ENCODE results near the gene KANSL1. TPM values are rescaled to one million over a fixed set of nuclear protein-coding genes. Genes with fewer than 3 reads are reported as not detected.

The KANSL1 gene
- total and polyA plus RNA-seq, 2 experiments from 2014 or later, result 37.3 to 84.3 TPM

GRCh38 chr17:46148247-46148646, 45.0 kb downstream of the KANSL1 start:
- H3K9me2 ChIP-seq (replicated peaks; ENCODE audit: insufficient read depth), result no peaks in the 10 kb centered on the region
- H3K4me3 ChIP-seq, result no peak overlapping the region
- no peaks in the 10 kb centered on the region for H3K27me3 ChIP-seq
- WGBS (ENCODE audit: low lambda C conversion rate, missing lambda C conversion rate), result 64% methylated on average over 4 of the region's 4 CpGs
- H3K4me1 ChIP-seq (ENCODE audit: insufficient read depth), result peaks cover 20% of the 10 kb centered on the region
- peaks cover 95% of the 10 kb centered on the region for H4K20me1 ChIP-seq (ENCODE audit: insufficient read depth, poor library complexity, severe bottlenecking)
- TF ChIP-seq, protein P1, sequence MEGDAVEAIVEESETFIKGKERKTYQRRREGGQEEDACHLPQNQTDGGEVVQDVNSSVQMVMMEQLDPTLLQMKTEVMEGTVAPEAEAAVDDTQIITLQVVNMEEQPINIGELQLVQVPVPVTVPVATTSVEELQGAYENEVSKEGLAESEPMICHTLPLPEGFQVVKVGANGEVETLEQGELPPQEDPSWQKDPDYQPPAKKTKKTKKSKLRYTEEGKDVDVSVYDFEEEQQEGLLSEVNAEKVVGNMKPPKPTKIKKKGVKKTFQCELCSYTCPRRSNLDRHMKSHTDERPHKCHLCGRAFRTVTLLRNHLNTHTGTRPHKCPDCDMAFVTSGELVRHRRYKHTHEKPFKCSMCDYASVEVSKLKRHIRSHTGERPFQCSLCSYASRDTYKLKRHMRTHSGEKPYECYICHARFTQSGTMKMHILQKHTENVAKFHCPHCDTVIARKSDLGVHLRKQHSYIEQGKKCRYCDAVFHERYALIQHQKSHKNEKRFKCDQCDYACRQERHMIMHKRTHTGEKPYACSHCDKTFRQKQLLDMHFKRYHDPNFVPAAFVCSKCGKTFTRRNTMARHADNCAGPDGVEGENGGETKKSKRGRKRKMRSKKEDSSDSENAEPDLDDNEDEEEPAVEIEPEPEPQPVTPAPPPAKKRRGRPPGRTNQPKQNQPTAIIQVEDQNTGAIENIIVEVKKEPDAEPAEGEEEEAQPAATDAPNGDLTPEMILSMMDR (IDR thresholded peaks at IDR 0.05; ENCODE audit: poor library complexity), result no peak
- TF ChIP-seq EZH2 (IDR thresholded peaks at IDR 0.05; ENCODE audit: borderline replicate concordance) (no peak), EZH2phosphoT487 (IDR thresholded peaks at IDR 0.05; ENCODE audit: low read depth, severe bottlenecking, unreplicated experiment) (no peak)
- H3K27ac ChIP-seq, result no peak overlapping the region
- no peaks in the 10 kb centered on the region for H3K36me3 ChIP-seq (replicated peaks; ENCODE audit: insufficient read depth, low read depth)
- peaks cover 96% of the 10 kb centered on the region for H3K79me2 ChIP-seq
- H3K9me3 ChIP-seq (ENCODE audit: low read depth), result no peaks in the 10 kb centered on the region
- no peak overlapping the region for H2AFZ ChIP-seq
- H3K4me2 ChIP-seq, result no peak overlapping the region
- DNase-seq (ENCODE audit: low spot score), result no peak

DNA sequence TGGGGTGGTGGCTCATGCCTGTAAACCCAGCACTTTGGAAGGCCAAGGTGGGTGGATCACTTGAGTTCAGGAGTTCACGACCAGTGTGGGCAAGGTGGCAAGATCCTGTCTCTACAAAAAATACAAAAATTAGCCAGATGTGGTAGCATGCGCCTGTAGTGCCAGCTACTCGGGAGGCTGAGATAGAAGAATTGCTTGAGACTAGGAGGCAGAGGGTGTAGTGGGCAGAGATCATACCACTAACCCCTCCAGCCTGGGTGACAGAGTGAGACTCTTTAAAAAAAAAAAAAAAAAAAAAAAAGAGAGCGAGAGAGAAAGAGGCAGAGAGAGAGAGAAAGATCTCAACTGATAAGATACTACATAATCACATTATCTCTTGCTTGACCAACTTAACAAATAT, 45.9 kb downstream of the KANSL1 start:
- Histone ChIP-seq H3K27ac (no peak overlapping the region), H3K9me3 (ENCODE audit: low read depth) (no peaks in the 10 kb centered on the region), H3K9me2 (replicated peaks; ENCODE audit: insufficient read depth) (no peaks in the 10 kb centered on the region), H3K27me3 (no peaks in the 10 kb centered on the region), H3K4me3 (no peak overlapping the region), H3K79me2 (peaks cover 96% of the 10 kb centered on the region), H4K20me1 (ENCODE audit: insufficient read depth, poor library complexity, severe bottlenecking) (peaks cover 95% of the 10 kb centered on the region), H3K4me2 (no peak overlapping the region), H3K4me1 (ENCODE audit: insufficient read depth) (peaks cover 12% of the 10 kb centered on the region), H3K36me3 (replicated peaks; ENCODE audit: insufficient read depth, low read depth) (no peaks in the 10 kb centered on the region), H2AFZ (no peak overlapping the region)
- no peak for TF ChIP-seq EZH2 (IDR thresholded peaks at IDR 0.05; ENCODE audit: borderline replicate concordance)
- no peak for TF ChIP-seq EZH2phosphoT487 (IDR thresholded peaks at IDR 0.05; ENCODE audit: low read depth, severe bottlenecking, unreplicated experiment)
- DNase-seq (ENCODE audit: low spot score), result no peak
- WGBS (ENCODE audit: low lambda C conversion rate, missing lambda C conversion rate), result 92% methylated on average over 4 of the region's 4 CpGs

GRCh38 chr17:46144246-46144645, 49.0 kb downstream of the KANSL1 start:
- Histone ChIP-seq H3K79me2 (peaks cover 96% of the 10 kb centered on the region), H3K9me3 (ENCODE audit: low read depth) (no peaks in the 10 kb centered on the region), H3K9me2 (replicated peaks; ENCODE audit: insufficient read depth) (no peaks in the 10 kb centered on the region), H3K27me3 (no peaks in the 10 kb centered on the region), H3K4me2 (no peak overlapping the region), H2AFZ (no peak overlapping the region), H4K20me1 (ENCODE audit: insufficient read depth, poor library complexity, severe bottlenecking) (peaks cover 95% of the 10 kb centered on the region), H3K36me3 (replicated peaks; ENCODE audit: insufficient read depth, low read depth) (no peaks in the 10 kb centered on the region), H3K4me1 (ENCODE audit: insufficient read depth) (peaks cover 4% of the 10 kb centered on the region), H3K4me3 (no peak overlapping the region), H3K27ac (no peak overlapping the region)
- no peak for TF ChIP-seq EZH2phosphoT487 (IDR thresholded peaks at IDR 0.05; ENCODE audit: low read depth, severe bottlenecking, unreplicated experiment)
- TF ChIP-seq, protein P1 (IDR thresholded peaks at IDR 0.05; ENCODE audit: poor library complexity), result no peak
- no peak for DNase-seq (ENCODE audit: low spot score)
- 86% methylated on average over 4 of the region's 4 CpGs for WGBS (ENCODE audit: low lambda C conversion rate, missing lambda C conversion rate)

DNA sequence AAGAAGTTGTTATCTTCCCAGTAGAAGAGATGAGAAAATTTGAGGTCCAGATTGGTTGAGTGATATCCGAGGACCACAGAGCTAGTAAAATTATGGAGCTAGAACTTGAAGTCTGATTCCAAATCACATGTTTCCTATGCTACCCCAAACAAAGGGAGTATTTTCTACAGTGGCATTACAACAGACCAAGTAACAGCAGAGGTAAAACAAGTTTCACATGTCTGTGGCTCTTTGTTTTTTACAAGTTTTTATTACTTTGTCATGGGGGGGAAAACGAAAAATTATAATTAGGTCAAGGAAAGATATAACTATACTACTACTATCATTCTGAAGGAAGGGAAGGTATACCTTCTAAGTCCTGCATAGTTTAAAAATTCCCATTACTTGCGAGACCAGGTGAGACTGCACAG, 49.4 kb downstream of the KANSL1 start:
- DNase-seq (ENCODE audit: low spot score), result no peak
- Histone ChIP-seq H3K79me2 (peaks cover 96% of the 10 kb centered on the region), H3K36me3 (replicated peaks; ENCODE audit: insufficient read depth, low read depth) (no peaks in the 10 kb centered on the region), H2AFZ (no peak overlapping the region), H3K9me3 (ENCODE audit: low read depth) (no peaks in the 10 kb centered on the region), H3K4me1 (ENCODE audit: insufficient read depth) (peaks cover 4% of the 10 kb centered on the region), H3K4me3 (no peak overlapping the region), H3K27me3 (no peaks in the 10 kb centered on the region), H4K20me1 (ENCODE audit: insufficient read depth, poor library complexity, severe bottlenecking) (peaks cover 95% of the 10 kb centered on the region), H3K9me2 (replicated peaks; ENCODE audit: insufficient read depth) (no peaks in the 10 kb centered on the region), H3K27ac (no peak overlapping the region), H3K4me2 (no peak overlapping the region)
- no peak for TF ChIP-seq EZH2phosphoT487 (IDR thresholded peaks at IDR 0.05; ENCODE audit: low read depth, severe bottlenecking, unreplicated experiment)
- TF ChIP-seq EZH2 (IDR thresholded peaks at IDR 0.05; ENCODE audit: borderline replicate concordance), result no peak
- TF ChIP-seq, protein P1 (IDR thresholded peaks at IDR 0.05; ENCODE audit: poor library complexity), result no peak
- 84% methylated on average over 3 of the region's 3 CpGs for WGBS (ENCODE audit: low lambda C conversion rate, missing lambda C conversion rate)

Data from hepatocyte (in vitro differentiated cells).